Activated CD8-positive, alpha-beta memory T cell treated with anti-CD3 and anti-CD28 coated beads for 24 hours (primary cell): Measurements from ENCODE around the gene HEG1.
"Not testable (repeated sequence)": the region's sequence is repeated elsewhere in the genome, so short reads cannot be mapped to it uniquely, and the experiment has no call there.

ENCODE experiments used
- DNase-seq: peaks from one replicate; pipeline ENCODE4 v3.0.0-alpha.2; 2020

The HEG1 gene

GRCh38 chr3:125055913-125056745 is at the start of gene HEG1:
HEG1 (minus strand) TSS chr3:125055997; CDS start chr3:125055890, 107 bp downstream.
- peak; percentile 89 for DNase-seq

GRCh38 chr3:125105116-125105515 is 49.3 kb upstream of the HEG1 start:
- no peak for DNase-seq

GRCh38 chr3:125104639-125105038 is 48.8 kb upstream of the HEG1 start:
- DNase-seq = no peak

GRCh38 chr3:125103406-125103805 is 47.6 kb upstream of the HEG1 start:
- DNase-seq = no peak

GRCh38 chr3:125102470-125102869 is 46.7 kb upstream of the HEG1 start:
- DNase-seq = no peak

- DNase-seq = no peak
Measured at GRCh38 chr3:125098611-125099291, 43.0 kb upstream of the HEG1 start.

- DNase-seq = no peak
Measured at GRCh38 chr3:125090649-125091048, 34.9 kb upstream of the HEG1 start.

- DNase-seq = no peak
Measured at GRCh38 chr3:125087768-125088391, 32.1 kb upstream of the HEG1 start.

- DNase-seq = no peak
Measured at GRCh38 chr3:125085166-125085565, 29.4 kb upstream of the HEG1 start.

GRCh38 chr3:125083776-125084175 is 28.0 kb upstream of the HEG1 start:
- DNase-seq = no peak

- not testable (repeated sequence) for DNase-seq
Measured at GRCh38 chr3:125082339-125082738, 26.5 kb upstream of the HEG1 start.

- no peak for DNase-seq
Measured at GRCh38 chr3:125080077-125080476, 24.3 kb upstream of the HEG1 start.

- no peak for DNase-seq
Measured at GRCh38 chr3:125079675-125080045, 23.9 kb upstream of the HEG1 start.

GRCh38 chr3:125078951-125079674 is 23.3 kb upstream of the HEG1 start:
- no peak for DNase-seq

GRCh38 chr3:125077864-125078263 is 22.1 kb upstream of the HEG1 start:
- no peak for DNase-seq

GRCh38 chr3:125076464-125076863 is 20.7 kb upstream of the HEG1 start:
- no peak for DNase-seq

GRCh38 chr3:125075738-125076137 is 19.9 kb upstream of the HEG1 start:
- no peak for DNase-seq

- DNase-seq = no peak
Measured at GRCh38 chr3:125073390-125073905, 17.7 kb upstream of the HEG1 start.

- no peak for DNase-seq
Measured at GRCh38 chr3:125072749-125073389, 17.1 kb upstream of the HEG1 start.

- no peak for DNase-seq
Measured at GRCh38 chr3:125072301-125072700, 16.5 kb upstream of the HEG1 start.

GRCh38 chr3:125069968-125070745 is 14.4 kb upstream of the HEG1 start:
- no peak for DNase-seq

- no peak for DNase-seq
Measured at GRCh38 chr3:125069452-125069851, 13.7 kb upstream of the HEG1 start.
